OCI-M1 (cell line): ENCODE measurements around the gene KCNA5.

ENCODE experiments used
- DNase-seq: peaks from one replicate; lab custom pipeline; 2025; lab: John Stamatoyannopoulos, UW

KCNA5 gene

DNA sequence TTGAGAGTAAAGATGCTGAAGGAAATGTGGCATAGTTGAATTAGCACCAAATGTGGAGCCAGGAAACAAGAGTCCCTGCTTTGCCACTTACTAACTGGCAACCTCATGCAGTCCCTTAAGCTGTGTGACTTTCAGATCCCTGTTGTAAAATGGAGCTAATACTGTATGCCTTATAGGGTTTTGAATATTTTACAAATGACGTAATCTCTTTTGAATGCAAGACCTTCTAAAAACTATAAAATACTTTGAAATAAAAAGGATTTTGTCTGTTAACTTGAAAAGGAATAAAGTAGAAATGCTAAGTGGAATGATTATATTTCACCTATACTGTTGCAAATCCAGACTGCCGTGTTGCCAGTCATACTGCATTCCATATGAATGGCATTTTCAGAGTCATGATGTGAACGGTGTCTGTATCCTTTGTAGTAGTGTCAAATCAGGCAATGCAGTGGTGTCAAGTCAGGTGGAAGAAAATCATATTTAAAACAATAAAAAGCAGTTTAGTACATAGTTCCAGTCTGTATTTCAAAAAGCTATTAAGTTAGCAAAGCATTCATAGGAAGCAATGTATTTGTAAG is 21.3 kb downstream of the KCNA5 start:
- no peak for DNase-seq

DNA sequence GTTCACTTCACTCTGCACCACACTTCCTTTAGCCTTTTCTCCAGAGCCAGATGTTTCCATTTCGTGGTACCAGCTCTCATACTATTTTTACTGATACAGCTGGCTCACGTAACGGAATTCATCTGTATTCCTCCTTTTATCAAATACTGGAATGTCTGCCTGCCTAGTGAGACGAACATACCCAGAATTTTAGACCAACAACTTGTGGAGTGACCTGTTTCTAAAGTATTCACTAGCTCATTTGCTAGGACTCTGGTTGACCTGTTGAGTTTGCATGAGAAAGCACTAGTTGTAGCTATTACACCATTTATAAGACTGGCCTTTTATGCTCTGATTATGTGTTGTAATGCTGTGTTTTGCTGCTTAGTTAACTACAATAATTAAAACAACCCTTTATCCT is 22.6 kb downstream of the KCNA5 start:
- no peak for DNase-seq

DNA sequence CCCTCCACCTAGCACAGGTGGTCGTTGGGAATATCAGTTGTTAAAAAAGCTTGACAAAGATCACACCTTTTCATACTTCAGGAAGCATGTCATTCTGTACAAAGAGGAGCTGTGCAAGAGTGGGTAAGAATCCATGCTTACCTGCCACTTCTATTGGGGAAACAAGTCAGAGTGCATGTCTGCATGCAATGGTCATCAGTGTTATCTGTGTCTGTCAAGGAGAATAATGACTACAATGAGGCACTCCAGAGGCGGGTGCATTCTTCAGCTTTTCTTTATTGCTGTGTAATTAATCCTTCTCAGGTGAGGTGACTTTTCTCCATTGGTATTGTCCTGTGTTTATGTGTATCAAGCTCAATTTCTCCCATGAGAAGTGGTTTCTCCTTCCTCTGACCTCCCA is 24.4 kb downstream of the KCNA5 start:
- no peak for DNase-seq

DNA sequence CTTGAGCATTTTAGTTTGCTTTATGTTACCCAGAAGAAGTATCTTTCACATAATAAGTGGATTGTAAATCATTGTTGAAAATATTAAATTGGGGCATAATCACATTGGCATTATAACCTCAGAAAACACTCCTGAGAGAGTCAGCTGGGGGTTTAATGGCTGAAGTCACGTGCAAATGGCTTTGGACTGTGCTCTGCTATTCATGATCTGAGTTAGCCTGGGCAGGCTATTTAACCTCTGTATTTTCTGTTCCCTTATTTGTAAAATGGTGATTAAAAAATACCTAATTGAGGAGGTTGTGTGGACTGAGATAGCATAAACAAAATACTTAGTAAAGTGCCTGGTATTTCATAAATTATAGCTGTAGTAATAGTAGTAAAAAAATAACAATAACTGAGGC is 24.9 kb downstream of the KCNA5 start:
- no peak for DNase-seq

DNA sequence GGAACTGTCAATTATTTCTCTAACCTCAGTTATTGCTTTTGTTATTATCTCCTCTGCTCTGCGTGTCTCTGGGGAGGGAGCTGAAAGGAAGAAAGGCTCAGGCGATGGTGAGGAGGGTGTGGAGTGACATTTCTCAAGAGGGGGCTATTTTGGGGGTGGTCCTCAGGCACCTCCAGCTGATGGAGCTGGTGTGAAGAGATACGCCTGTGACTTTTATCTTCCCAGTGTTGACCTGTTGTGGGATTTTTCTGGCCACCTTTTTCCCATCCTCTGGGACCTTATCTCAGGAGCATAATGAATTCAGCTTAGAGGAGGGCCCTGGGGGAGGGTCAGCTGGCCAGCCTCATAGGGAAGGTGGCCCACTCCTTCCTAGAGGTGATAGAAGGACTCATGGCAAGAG is 26.4 kb downstream of the KCNA5 start:
- no peak for DNase-seq

DNA sequence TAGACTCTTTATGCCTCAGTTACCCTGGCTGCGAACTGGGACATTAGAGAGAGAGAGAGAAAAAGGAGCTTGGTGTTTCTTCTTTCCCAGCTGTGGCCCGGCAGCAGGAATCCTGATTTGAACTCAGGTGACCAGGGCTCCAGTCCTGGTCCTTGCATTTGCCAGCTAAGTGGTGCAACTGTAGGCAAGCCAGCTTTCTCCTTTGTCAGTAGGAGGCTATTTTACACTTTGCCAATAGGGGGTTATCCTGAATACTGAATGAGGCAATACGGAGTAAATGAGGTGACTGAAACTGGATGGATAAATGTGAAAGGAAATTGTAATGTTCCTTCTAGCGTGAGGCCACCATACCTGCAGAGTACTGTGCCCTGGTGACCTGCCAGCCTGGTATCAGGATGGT is 27.8 kb downstream of the KCNA5 start:
- no peak for DNase-seq

DNA sequence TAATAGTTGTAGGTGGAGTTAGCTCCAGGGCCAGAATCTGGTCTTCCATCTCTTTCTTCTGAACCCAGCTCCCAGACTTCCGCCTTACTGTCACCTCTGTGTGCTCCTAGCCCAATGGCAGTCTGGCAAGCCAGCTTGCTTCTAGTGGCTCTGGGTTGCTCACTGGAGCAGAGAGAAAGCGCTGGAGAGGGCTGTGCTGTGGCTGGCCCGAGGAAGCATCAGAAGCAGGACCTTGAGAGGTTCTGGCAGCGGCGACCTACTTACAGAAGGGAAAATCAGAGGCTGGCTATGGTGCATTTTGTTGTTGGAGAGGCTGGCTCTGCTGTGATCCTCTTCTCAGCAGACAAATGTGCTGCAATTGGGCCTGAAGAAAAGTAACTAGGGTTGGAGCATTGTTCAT is 28.6 kb downstream of the KCNA5 start:
- no peak for DNase-seq

DNA sequence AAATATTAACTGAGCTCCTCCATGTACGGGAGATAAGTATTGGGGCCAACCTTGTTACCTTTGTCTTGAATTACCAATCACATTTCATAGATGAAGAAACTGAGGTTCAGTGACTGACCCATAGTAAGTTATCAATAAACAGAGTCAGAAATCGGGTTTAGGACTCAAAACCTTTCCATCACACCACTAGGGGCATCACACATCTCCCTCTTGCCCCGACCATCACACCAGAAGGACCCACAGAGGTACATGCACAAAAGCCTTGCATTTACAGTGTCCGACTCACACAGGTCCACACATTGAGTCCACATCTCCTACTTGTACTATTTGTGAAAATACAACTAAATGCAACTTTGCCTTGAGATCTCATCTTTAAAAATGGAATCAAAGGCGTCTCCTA is 29.4 kb downstream of the KCNA5 start:
- no peak for DNase-seq

DNA sequence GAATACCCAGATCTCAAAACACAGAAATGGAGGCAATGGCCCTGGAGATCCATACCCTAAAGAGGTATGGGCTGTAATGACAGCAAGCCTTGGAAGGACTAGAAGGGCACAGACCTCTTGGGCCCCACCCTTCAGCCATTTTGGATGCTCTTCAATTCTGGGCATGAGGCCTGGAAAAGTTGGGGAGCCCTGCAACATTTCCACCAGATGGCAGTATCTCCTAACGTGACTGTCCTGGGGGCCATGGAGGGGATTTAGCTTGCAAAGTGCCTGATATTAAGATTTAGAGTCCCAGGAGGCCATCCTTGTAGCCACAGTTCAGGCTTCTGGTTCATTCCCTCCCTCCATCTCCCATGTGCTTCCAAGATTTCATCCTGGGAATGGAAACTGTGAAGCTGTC is 30.2 kb downstream of the KCNA5 start:
- DNase-seq, result no peak

DNA sequence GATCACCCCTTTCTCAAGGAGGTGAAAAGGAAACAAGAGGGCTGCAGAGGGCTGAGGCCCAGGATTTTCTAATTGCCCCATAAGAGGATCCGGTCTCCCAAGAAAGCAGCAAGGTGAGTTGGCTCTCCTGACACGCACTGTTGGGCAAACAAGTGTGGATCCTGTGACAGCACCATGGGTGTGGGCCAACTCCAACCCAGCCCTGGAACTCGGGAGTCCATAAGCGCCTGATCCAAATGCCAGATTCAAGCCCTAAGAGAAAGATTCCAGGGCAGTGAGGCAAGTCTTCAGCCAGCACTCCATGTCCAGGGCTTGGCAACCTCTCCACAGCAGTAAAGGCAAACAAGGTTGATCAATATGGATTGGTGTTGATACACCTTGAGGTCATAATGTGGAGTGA is 33.1 kb downstream of the KCNA5 start:
- DNase-seq, result no peak

DNA sequence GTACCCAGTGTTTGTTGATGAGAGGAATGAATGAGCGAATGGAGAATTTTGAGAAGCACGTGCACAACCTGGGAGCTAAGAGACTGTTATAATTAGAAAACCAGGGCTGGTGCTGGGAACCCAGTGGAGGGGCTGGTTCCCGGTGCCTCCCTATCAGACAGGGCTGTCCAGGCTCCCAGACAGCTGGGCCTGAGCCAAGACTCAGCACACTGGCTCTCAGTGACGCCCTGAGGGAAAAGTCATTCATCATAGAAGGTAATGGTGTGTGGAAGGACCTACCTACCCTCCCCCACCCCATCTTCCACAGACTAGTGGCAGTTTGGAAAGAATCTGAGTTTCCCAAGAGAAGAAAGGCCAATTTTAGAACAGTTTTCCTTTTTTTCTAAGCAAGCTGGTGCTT is 34.7 kb downstream of the KCNA5 start:
- DNase-seq, result no peak

DNA sequence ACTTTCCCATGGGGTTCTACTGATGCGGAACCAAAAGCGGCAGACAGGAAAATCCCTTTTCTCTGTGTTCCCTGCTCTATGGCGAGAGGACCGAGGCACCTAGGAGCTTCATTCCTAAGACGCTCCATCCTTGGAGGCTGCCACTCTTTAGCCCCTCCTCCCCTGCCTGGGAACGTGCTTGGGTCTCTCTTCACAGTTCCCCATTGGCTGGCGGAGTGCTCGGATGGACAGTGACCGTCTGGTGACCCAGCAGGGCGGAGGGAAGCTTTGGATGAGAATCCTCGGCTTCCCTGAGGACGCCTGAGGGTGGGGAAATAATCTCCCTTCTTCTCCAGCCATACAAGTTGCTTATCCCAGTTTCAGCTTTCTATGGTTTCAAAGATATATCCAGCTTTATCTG is 37.3 kb downstream of the KCNA5 start:
- DNase-seq, result no peak

DNA sequence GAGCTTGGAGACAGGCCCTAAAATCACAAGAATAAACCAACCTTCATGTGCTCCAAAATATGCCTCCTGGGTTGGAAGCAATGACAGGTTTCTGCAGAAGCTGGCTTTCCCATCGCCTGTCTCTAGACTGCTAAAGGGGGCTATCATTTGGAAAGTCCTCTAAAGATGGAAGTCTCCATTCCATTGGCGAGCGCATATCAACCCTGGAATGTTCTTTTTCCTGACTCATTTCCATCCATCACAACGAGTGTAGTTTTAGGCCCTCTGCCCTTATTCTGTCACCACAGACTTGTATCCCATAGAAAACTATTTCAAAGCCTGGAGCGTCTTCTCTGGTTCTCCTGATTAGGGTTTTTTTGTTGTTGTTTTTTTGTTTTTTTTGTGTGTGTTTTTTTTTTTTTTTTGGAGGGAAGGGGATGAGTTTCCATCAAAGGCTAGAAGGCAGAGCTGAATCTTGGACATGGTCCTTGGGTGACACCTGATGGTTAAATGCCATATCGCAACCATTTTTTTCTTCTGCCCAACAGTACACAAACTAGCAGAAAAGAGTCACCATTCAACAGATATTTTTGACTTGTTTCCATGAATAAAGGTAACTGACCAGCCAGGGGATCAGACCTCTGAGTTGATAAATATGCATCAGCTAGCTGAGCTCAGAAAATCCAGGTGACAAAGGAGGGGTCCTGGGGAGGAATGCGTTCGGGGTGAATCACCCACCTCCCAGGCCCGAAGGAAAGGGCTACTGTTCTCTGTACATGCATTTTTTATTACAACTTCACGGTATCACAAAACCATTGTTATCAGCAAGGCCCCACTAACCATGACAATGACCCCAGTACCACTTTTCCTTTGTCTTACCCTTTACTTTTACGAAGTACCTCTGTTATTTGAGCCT is 40.5 kb downstream of the KCNA5 start:
- DNase-seq, result peak; percentile 68

DNA sequence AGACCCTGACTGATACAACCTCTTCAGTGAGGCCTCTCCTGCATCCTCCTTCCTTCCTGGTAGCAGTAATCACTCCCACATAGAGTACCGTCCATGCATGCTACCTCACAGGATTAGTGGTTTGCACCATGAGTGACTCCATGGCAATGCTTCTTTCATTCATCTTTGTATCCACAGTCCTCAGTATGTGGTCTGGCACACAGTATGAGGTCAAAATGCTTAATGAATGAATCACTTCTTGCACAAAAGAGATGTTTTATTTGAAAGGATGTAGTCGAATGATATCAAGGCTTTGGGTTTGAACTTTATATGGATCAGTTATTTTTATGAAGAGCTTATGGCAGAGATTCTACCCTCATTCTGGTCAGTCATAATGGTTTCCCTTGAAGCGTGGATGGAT is 42.2 kb downstream of the KCNA5 start:
- DNase-seq, result no peak

DNA sequence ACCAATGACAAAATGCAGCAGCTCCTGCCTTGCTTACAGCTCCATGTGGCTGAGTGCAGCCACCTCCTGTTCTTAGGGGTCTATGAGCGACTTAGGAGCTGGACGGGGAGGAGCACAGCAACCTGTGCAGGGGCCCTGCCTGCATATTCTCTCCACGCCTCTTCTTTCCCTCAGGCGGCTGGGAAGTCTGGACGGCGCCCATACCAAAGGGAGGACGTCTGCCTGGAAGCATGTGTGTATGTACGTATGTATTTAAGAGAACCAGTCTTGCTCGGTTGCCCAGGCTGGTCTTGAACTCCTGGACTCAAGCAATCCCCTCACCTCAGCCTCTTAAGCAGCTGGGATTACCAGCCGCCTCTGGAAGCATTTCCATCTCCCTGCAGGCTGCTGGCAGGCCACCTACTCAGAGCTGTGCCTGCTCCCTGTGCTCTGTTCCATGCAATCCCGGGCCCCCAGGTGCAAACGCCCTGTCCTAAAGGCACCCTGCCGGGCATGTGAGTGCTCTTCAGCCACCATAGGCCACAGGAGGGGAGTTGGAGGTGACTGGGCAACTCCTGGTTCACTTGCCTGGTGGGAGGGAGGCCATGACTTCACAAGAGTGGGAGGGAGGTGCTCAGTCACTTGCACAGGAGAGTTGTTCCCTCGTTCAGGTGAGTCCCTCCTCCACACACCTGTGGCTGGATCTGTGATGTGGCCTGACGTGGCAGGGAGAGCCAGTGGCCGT is 44.3 kb downstream of the KCNA5 start:
- no peak for DNase-seq

DNA sequence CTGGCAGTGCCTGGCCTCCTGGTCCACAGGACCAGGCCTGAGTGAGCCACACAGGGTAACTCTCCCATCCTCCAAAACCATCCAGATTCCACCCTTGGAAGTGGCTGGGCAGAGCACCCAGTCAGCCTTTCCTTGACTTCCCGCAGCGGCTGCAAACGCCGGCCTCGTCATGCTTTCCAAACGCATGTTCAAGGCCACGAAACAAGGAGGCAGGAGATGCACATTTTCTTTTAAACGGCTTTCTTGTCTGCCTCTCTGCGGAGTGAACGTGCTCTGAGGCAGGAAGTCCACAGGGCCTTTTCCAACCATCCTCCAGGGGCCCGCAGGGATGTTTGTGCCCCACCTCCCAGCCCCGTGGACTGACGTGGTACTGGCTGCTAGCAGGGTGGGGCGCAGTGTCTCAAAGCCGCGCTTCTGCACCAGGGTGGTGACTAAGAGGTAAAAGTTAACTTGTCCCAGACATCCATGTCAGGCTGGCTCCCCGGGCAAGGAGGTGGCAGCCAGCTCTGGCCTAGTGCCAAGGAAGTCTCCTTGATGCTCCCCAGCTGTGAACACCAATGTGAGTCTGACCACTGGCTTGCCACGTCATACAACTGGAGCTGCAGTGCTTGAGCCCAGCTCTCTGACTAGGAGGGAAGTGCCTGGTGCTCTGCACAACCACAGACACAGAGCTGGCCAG is 45.0 kb downstream of the KCNA5 start:
- no peak for DNase-seq

DNA sequence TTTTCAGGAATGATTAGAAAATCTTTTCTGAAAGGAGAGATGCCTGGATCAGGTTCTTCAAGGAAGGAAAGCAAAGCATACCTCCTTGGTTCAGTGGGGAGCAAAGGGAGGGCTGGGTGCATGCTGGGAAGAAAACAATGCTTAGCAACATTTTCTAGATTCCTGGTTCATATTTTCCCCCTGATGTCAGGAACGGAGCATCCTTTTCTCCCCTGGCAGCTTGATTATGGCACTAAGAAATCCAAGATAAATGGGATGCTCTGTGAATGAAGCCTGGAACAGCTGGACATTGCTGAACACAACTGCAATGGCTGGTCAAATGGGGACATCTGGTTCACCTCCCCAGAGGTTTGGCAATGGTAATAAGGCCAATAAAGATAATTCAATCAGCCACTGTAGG is 50.9 kb downstream of the KCNA5 start:
- no peak for DNase-seq

DNA sequence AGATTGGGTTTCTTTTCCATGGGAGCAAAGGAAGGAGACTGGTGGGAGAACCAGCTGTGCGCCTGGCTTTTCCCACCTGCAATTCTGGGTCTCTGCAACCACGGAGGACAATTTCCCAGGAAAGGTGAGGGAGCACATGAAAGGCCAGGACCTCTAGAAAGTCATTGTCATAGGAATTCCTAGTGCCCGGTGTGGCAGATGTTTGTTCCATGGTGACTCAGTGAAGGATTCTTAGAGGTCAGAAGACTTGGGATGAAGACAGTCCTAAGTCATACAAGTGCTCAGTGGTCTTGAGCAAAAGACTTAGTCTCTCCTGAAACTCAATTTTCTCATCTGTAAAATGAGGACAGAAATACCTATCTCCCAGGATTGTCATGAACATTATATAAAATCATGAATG is 51.3 kb downstream of the KCNA5 start:
- DNase-seq, result no peak
